ENCODE data around the gene METTL16. TPM values are rescaled to one million over a fixed set of nuclear protein-coding genes. Genes with fewer than 3 reads are reported as not detected.

Gene METTL16
- total and polyA plus RNA-seq, 2 experiments from 2014 or later: 19.3 to 23.9 TPM

- no peaks in the 10 kb centered on the region for H3K36me3 ChIP-seq
- H3K27ac ChIP-seq: peak overlapping the region; percentile 98
- H3K9me3 ChIP-seq (ENCODE audit: low read depth): no peaks in the 10 kb centered on the region
- peak; percentile 27 to 49 for DNase-seq (ENCODE audit: low read depth in 1 of 2, low spot score in 1 of 2)
- H3K4me1 ChIP-seq (ENCODE audit: low read depth): peaks cover 50% of the 10 kb centered on the region
- H3K27me3 ChIP-seq: no peaks in the 10 kb centered on the region
- H3K4me3 ChIP-seq: no peak overlapping the region
- TF ChIP-seq CTCF (IDR thresholded peaks at IDR 0.05; ENCODE audit: low read depth, low read length): no peak
Observed at GRCh38 chr17:2395258-2396181, 116.2 kb downstream of the METTL16 start.

- Histone ChIP-seq H3K27me3 (no peaks in the 10 kb centered on the region), H3K27ac (peak overlapping the region; percentile 98), H3K4me1 (ENCODE audit: low read depth) (peaks cover 50% of the 10 kb centered on the region), H3K9me3 (ENCODE audit: low read depth) (no peaks in the 10 kb centered on the region), H3K4me3 (no peak overlapping the region), H3K36me3 (no peaks in the 10 kb centered on the region)
- TF ChIP-seq CTCF (IDR thresholded peaks at IDR 0.05; ENCODE audit: low read depth, low read length): no peak
- no peak for DNase-seq (ENCODE audit: low read depth in 1 of 2, low spot score in 1 of 2)
Observed at GRCh38 chr17:2394775-2395201, 116.9 kb downstream of the METTL16 start.

GRCh38 chr17:2393954-2394749 lies 117.5 kb downstream of the METTL16 start:
- peaks cover 50% of the 10 kb centered on the region for H3K4me1 ChIP-seq (ENCODE audit: low read depth)
- H3K9me3 ChIP-seq (ENCODE audit: low read depth): no peaks in the 10 kb centered on the region
- peak overlapping the region; percentile 62 for H3K4me3 ChIP-seq
- H3K36me3 ChIP-seq: no peaks in the 10 kb centered on the region
- no peak for TF ChIP-seq CTCF (IDR thresholded peaks at IDR 0.05; ENCODE audit: low read depth, low read length)
- no peak for DNase-seq (ENCODE audit: low read depth in 1 of 2, low spot score in 1 of 2)
- H3K27ac ChIP-seq: peak overlapping the region; percentile 98
- no peaks in the 10 kb centered on the region for H3K27me3 ChIP-seq

GRCh38 chr17:2393174-2393953 lies 118.3 kb downstream of the METTL16 start:
- H3K4me1 ChIP-seq (ENCODE audit: low read depth): peaks cover 47% of the 10 kb centered on the region
- peak; percentile 90 to 93 for DNase-seq (ENCODE audit: low read depth in 1 of 2, low spot score in 1 of 2)

More at GRCh38 chr17:2393174-2393953, 118.3 kb downstream of the METTL16 start:
- Histone ChIP-seq H3K36me3 (no peaks in the 10 kb centered on the region), H3K27ac (peak overlapping the region; percentile 81), H3K27me3 (no peaks in the 10 kb centered on the region), H3K4me3 (peak overlapping the region; percentile 62), H3K9me3 (ENCODE audit: low read depth) (no peaks in the 10 kb centered on the region)
- TF ChIP-seq CTCF (IDR thresholded peaks at IDR 0.05; ENCODE audit: low read depth, low read length): no peak
